ENCODE data around the gene MAP3K9. TPM values are rescaled to one million over a fixed set of nuclear protein-coding genes. Genes with fewer than 3 reads are reported as not detected.

The MAP3K9 gene
- total and polyA plus RNA-seq, 2 donors (not counting 3 experiments of a cell fraction or from before 2014, with no cell fraction given): 0.06 to 0.11 TPM

DNA sequence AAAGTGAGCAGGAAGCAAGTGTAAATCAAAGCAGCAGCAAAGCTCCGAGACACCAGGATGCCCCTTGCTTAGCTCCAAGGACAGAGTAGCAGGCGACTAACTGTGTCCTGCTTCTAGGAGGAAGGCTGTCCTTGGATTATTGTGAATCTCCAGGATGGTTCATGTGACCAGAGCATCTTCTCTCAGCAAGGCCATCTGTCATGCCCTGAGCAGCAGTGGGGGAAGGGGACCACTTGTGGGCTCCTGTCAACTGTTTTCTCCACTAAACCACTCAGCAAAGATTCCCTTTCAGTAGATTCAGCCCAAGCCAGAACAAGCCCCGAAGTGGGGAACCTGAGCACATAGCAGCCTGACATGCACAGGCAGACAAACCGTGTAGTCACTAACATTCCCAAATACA is 19.4 kb downstream of the MAP3K9 start:
- Histone ChIP-seq H3K9me3 (replicated peaks; ENCODE audit: control insufficient read depth, insufficient read depth, low read length) (no peaks in the 10 kb centered on the region), H3K36me3 (ENCODE audit: control insufficient read depth in 2 of 2, extremely low read depth in 1 of 2, insufficient read depth in 2 of 2, low read length in 2 of 2) (no peaks in the 10 kb centered on the region), H3K79me2 (ENCODE audit: control insufficient read depth, insufficient read depth, low read length) (no peaks in the 10 kb centered on the region), H2AFZ (ENCODE audit: low read depth, low read length) (no peak overlapping the region), H3K4me3 (replicated peaks in 1 of 3; ENCODE audit: insufficient read depth in 1 of 3, low read depth in 1 of 3, low read length in 3 of 3) (no peak overlapping the region), H3K27ac (ENCODE audit: insufficient read depth, low read depth, low read length) (no peak overlapping the region), H3K4me1 (ENCODE audit: control insufficient read depth, extremely low read depth, insufficient read depth, low read length) (no peaks in the 10 kb centered on the region), H3K9me1 (replicated peaks; ENCODE audit: control insufficient read depth, extremely low read depth, insufficient read depth, low read length) (no peaks in the 10 kb centered on the region), H3K9ac (replicated peaks; ENCODE audit: extremely low read depth, insufficient read depth, low read length) (no peak overlapping the region), H3K4me2 (ENCODE audit: insufficient read depth, low read length) (no peak overlapping the region), H3K27me3 (ENCODE audit: control insufficient read depth in 2 of 2, insufficient read depth in 2 of 2, low read length in 2 of 2) (peaks cover 0 to 4% of the 10 kb centered on the region in 2 experiments), H4K20me1 (replicated peaks; ENCODE audit: control insufficient read depth, extremely low read depth, insufficient read depth, low read length) (no peaks in the 10 kb centered on the region)
- no peak for FAIRE-seq
- POLR2A ChIA-PET: no interaction called here
- CTCF ChIA-PET: no interaction called here
- TF ChIP-seq, protein P1, sequence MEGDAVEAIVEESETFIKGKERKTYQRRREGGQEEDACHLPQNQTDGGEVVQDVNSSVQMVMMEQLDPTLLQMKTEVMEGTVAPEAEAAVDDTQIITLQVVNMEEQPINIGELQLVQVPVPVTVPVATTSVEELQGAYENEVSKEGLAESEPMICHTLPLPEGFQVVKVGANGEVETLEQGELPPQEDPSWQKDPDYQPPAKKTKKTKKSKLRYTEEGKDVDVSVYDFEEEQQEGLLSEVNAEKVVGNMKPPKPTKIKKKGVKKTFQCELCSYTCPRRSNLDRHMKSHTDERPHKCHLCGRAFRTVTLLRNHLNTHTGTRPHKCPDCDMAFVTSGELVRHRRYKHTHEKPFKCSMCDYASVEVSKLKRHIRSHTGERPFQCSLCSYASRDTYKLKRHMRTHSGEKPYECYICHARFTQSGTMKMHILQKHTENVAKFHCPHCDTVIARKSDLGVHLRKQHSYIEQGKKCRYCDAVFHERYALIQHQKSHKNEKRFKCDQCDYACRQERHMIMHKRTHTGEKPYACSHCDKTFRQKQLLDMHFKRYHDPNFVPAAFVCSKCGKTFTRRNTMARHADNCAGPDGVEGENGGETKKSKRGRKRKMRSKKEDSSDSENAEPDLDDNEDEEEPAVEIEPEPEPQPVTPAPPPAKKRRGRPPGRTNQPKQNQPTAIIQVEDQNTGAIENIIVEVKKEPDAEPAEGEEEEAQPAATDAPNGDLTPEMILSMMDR (IDR thresholded peaks at IDR 0.05; ENCODE audit: extremely low read depth in 1 of 2, insufficient read depth in 1 of 2, low read depth in 1 of 2, low read length in 2 of 2): no peak
- dilution Hi-C loops (cut with MboI; ENCODE audit: extremely low pct_ligation_motif_present, low sequenced_read_pairs) (no loop called here), intact Hi-C loops (cut with micrococcal nuclease) (no loop called here)
- no peak for DNase-seq (ENCODE audit: low read depth, low spot score)
- no TSS peak for BruUV-seq (replicated peaks)

DNA sequence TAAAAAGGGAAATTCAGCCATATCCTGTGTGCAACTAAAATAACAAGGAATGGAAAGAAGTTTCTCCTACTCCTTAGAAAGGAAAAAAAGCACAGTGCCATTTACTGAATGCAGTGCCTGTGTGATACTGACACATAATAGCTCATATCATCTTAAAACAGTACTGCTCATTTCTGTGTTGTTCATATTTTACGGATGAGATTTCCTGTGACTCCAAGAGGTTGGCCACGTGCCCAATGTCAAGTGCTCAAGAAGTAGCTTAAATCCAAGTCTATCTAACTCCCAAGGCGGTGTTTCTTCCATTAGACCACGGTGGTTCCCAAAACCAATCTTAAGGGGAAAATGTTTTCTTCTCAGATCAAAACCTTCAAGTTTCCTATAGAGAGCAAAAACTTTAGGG is 20.0 kb downstream of the MAP3K9 start:
- no peaks in the 10 kb centered on the region for H3K4me1 ChIP-seq (ENCODE audit: control insufficient read depth, extremely low read depth, insufficient read depth, low read length)
- ChIA-PET CTCF (no interaction called here), POLR2A (no interaction called here)
- H4K20me1 ChIP-seq (replicated peaks; ENCODE audit: control insufficient read depth, extremely low read depth, insufficient read depth, low read length): no peaks in the 10 kb centered on the region
- BruUV-seq (replicated peaks): no TSS peak
- peaks cover 0 to 4% of the 10 kb centered on the region in 2 experiments for H3K27me3 ChIP-seq (ENCODE audit: control insufficient read depth in 2 of 2, insufficient read depth in 2 of 2, low read length in 2 of 2)
- FAIRE-seq: no peak
- H2AFZ ChIP-seq (ENCODE audit: low read depth, low read length): no peak overlapping the region
- H3K9me1 ChIP-seq (replicated peaks; ENCODE audit: control insufficient read depth, extremely low read depth, insufficient read depth, low read length): no peaks in the 10 kb centered on the region
- no peak overlapping the region for H3K4me2 ChIP-seq (ENCODE audit: insufficient read depth, low read length)
- no peak for DNase-seq (ENCODE audit: low read depth, low spot score)
- TF ChIP-seq POLR2AphosphoS5 (IDR thresholded peaks at IDR 0.05; ENCODE audit: insufficient read depth, low read depth, low read length) (no peak), JUN (IDR thresholded peaks at IDR 0.05; ENCODE audit: borderline replicate concordance, insufficient read depth, insufficient read length, low read depth) (no peak), EZH2 (IDR thresholded peaks at IDR 0.05; ENCODE audit: borderline replicate concordance, low read depth, low read length, severe bottlenecking) (no peak), GATA2 (IDR thresholded peaks at IDR 0.05; ENCODE audit: insufficient read depth, insufficient read length, low read depth, low read length) (no peak), MYC (IDR thresholded peaks at IDR 0.05; ENCODE audit: low read depth, low read length) (no peak), POLR2A (IDR thresholded peaks at IDR 0.05; ENCODE audit: low read depth, low read length) (no peak), FOS (IDR thresholded peaks at IDR 0.05; ENCODE audit: borderline replicate concordance, insufficient read depth, low read length) (no peak)
- TF ChIP-seq, protein P1 (IDR thresholded peaks at IDR 0.05; ENCODE audit: extremely low read depth in 1 of 2, insufficient read depth in 1 of 2, low read depth in 1 of 2, low read length in 2 of 2): no peak
- TF ChIP-seq, protein P2, sequence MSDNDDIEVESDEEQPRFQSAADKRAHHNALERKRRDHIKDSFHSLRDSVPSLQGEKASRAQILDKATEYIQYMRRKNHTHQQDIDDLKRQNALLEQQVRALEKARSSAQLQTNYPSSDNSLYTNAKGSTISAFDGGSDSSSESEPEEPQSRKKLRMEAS (IDR thresholded peaks at IDR 0.05; ENCODE audit: insufficient read depth, insufficient read length): no peak
- intact Hi-C loops (cut with micrococcal nuclease) (no loop called here), dilution Hi-C loops (cut with MboI; ENCODE audit: extremely low pct_ligation_motif_present, low sequenced_read_pairs) (no loop called here)
- no peaks in the 10 kb centered on the region for H3K36me3 ChIP-seq (ENCODE audit: control insufficient read depth in 2 of 2, extremely low read depth in 1 of 2, insufficient read depth in 2 of 2, low read length in 2 of 2)
- H3K79me2 ChIP-seq (ENCODE audit: control insufficient read depth, insufficient read depth, low read length): no peaks in the 10 kb centered on the region
- H3K4me3 ChIP-seq (replicated peaks in 1 of 3; ENCODE audit: insufficient read depth in 1 of 3, low read depth in 1 of 3, low read length in 3 of 3): no peak overlapping the region
- no peak overlapping the region for H3K9ac ChIP-seq (replicated peaks; ENCODE audit: extremely low read depth, insufficient read depth, low read length)
- H3K27ac ChIP-seq (ENCODE audit: insufficient read depth, low read depth, low read length): no peak overlapping the region
- no peaks in the 10 kb centered on the region for H3K9me3 ChIP-seq (replicated peaks; ENCODE audit: control insufficient read depth, insufficient read depth, low read length)
